ENCODE results near the gene SERPINH1. TPM values are rescaled to one million over a fixed set of nuclear protein-coding genes. Genes with fewer than 3 reads are reported as not detected.

SERPINH1 gene
- total RNA-seq, 1 donor from 2014 or later = 191 TPM

DNA sequence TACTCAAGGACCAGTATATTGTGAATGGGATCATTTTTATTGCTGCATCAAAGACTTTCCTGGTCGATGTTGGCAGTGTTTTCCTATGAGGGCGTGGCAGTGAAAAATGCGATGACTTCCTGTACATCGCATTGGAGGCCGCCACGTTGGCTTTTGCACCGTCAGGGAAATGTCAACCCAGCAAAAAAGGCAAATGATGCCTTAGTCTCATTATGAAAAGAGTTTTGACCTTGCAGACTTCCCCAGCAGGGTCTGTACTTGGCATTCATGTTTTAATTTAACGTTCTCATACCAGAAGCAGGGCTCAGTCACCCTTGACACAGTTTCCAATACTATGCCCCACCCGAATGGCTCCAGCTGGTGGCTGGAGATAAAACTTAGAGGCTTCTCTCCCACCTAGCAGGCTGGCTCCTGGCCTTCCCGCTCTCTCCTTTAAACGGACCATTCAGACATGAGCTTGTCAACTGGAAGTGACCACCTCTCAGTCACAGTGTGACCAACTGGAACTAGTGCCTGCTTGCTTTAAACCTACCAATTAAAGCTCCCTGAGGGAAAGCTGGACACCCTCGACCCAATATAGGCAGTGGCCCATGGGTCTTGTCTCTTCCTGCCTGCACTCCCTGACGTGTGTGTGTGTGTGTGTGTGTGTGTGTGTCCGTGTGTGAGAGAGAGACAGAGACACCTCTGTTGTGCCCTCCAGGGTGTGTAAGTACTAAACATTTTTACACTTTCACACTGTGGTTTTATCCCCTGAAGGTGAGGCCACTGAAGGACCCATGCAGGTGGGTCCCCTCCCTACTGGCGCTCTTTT is 27.6 kb upstream of the SERPINH1 start:
- TF ChIP-seq, protein P1, sequence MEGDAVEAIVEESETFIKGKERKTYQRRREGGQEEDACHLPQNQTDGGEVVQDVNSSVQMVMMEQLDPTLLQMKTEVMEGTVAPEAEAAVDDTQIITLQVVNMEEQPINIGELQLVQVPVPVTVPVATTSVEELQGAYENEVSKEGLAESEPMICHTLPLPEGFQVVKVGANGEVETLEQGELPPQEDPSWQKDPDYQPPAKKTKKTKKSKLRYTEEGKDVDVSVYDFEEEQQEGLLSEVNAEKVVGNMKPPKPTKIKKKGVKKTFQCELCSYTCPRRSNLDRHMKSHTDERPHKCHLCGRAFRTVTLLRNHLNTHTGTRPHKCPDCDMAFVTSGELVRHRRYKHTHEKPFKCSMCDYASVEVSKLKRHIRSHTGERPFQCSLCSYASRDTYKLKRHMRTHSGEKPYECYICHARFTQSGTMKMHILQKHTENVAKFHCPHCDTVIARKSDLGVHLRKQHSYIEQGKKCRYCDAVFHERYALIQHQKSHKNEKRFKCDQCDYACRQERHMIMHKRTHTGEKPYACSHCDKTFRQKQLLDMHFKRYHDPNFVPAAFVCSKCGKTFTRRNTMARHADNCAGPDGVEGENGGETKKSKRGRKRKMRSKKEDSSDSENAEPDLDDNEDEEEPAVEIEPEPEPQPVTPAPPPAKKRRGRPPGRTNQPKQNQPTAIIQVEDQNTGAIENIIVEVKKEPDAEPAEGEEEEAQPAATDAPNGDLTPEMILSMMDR (conservative IDR thresholded peaks at IDR 0.05) = no peak
- Mint-ChIP-seq H3K9me3 (no peaks in the 10 kb centered on the region), H3K27me3 (ENCODE audit: low read depth) (no peaks in the 10 kb centered on the region), H3K36me3 (ENCODE audit: low read depth) (no peaks in the 10 kb centered on the region), H3K4me1 (peaks cover 31% of the 10 kb centered on the region), H3K27ac (ENCODE audit: unreplicated experiment) (no peak overlapping the region), H3K4me3 (no peak overlapping the region)
- DNase-seq (ENCODE audit: low read depth, low spot score) = no peak

DNA sequence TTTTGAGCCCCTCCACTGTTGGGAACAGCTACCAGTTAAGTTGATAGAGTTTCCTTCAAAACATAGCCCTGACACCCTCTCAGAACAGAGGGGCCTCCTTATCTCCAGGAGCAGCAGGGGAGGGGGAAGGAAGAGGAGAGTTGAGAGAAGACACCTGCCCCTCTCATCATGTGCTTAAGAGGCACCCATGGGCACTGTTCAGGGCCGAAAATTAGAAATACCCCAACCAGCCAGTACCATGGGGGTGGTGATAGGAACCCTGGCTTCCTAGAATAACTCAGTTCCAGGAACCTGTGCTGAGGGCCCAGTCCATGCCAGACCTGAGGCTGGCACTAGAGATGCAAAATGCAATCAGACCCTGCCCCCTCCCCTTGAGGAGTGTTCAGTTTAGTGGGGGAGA is 27.0 kb upstream of the SERPINH1 start:
- no peak for DNase-seq (ENCODE audit: low read depth, low spot score)
- H3K27ac Mint-ChIP-seq (ENCODE audit: unreplicated experiment) = peak overlapping the region; percentile 30
- no peaks in the 10 kb centered on the region for H3K36me3 Mint-ChIP-seq (ENCODE audit: low read depth)
- peaks cover 29% of the 10 kb centered on the region for H3K4me1 Mint-ChIP-seq
- H3K9me3 Mint-ChIP-seq = no peaks in the 10 kb centered on the region
- TF ChIP-seq, protein P1 (conservative IDR thresholded peaks at IDR 0.05) = no peak
- no peak overlapping the region for H3K4me3 Mint-ChIP-seq
- no peaks in the 10 kb centered on the region for H3K27me3 Mint-ChIP-seq (ENCODE audit: low read depth)

DNA sequence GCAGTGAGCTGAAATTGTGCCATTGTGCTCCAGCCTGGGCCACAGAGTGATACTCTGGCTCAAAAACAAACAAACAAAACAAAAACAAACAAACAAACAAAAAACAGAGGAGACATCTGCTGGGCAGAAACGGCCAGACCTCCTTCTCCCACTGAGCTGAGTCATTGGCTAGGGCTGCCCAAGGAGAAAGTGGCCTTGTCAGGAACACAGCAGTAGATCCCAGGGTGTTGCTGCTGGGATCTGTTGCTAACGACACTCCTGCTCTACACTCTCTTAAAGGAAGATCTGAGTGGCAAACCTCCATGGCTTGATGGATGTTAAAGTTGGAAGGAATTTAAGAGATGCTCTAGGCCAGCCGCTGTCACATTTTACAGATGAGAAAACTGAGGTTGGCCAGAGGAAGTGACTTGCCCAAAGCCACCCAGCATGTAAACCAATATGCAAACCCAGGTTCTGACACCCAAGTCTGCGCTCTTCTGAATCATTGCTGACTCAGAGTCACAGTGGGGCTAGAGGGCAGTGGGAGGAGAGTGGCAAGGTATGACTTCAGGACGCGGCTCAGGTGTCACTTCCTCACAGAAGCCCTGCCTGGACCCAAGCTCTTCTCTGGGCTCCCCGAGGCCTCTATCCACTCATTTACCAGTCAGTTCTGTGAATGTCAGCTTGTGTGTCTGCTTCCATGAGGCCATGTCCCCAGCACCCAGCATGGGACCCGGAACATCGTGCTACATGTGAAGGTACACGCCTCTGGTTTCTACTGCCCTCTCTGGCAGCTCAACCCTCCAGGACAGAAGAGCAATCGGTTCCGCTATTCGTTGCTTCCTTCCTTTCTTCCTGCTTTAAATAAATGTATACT is 25.0 kb upstream of the SERPINH1 start:
- Mint-ChIP-seq H3K36me3 (ENCODE audit: low read depth) (no peaks in the 10 kb centered on the region), H3K27ac (ENCODE audit: unreplicated experiment) (no peak overlapping the region), H3K9me3 (no peaks in the 10 kb centered on the region), H3K4me1 (peaks cover 21% of the 10 kb centered on the region), H3K27me3 (ENCODE audit: low read depth) (no peaks in the 10 kb centered on the region), H3K4me3 (no peak overlapping the region)
- DNase-seq (ENCODE audit: low read depth, low spot score) = no peak
- TF ChIP-seq, protein P1 (conservative IDR thresholded peaks at IDR 0.05) = no peak

DNA sequence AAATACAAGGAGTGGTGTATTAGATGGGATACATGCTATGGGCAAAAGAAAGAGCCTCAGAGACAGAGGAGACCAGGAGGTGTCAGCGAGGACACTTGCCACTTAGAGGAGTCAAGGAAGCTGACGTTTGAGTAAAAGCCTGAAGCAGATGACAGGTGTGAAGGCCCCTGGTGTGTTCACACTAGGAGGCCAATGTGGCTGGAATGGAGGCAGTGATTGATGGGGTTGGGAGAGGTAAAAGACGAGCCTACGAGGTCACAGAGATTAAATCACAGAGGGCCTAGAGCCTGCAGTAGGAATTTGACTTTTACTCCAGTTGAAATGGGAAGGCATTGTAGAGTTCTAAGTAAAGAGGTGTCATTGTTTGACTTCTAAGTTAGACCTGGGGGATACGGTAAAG is 24.3 kb upstream of the SERPINH1 start:
- Mint-ChIP-seq H3K36me3 (ENCODE audit: low read depth) (no peaks in the 10 kb centered on the region), H3K4me1 (peaks cover 16% of the 10 kb centered on the region), H3K4me3 (no peak overlapping the region), H3K9me3 (no peaks in the 10 kb centered on the region), H3K27me3 (ENCODE audit: low read depth) (no peaks in the 10 kb centered on the region), H3K27ac (ENCODE audit: unreplicated experiment) (peak overlapping the region; percentile 58)
- no peak for DNase-seq (ENCODE audit: low read depth, low spot score)
- TF ChIP-seq, protein P1 (conservative IDR thresholded peaks at IDR 0.05) = no peak

DNA sequence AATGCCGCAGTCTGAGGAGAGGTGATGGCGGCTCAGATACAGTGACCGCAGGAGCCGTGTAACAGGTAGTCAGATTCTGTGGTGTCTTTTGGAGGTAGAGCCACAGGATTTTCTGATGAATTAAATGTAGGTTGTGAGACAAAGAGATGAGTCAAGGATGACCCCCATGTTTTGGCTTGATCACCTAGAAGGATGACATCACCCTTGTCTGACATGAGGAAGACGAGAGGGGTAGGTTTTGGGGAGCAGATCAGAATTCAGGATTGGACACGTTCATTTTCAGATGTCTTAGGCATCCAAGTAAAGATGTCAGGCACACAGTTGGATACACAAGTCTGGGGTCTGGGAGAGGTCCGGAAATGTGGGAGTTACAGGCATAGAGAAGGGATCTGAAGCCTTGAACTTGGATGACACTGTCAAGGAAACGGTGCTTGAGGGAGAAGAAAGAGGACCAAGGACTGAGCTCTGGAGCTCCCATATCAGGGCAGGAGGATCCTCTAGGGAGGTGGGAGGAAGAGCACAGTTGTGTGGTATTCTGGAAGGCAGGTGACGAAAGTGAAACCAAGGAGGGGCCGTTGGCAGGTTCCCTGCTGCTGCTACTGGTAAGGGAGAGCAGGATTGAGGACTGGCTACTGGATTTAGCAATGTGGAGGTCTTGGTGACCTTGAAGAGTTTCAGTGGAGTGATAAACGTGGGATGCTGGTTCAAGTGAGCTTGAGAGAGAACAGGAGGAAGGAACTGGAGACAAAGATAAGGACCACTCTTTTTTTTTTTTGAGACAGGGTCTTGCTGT is 23.7 kb upstream of the SERPINH1 start:
- Mint-ChIP-seq H3K27ac (ENCODE audit: unreplicated experiment) (no peak overlapping the region), H3K9me3 (no peaks in the 10 kb centered on the region), H3K27me3 (ENCODE audit: low read depth) (no peaks in the 10 kb centered on the region), H3K4me1 (peaks cover 16% of the 10 kb centered on the region), H3K36me3 (ENCODE audit: low read depth) (no peaks in the 10 kb centered on the region), H3K4me3 (no peak overlapping the region)
- no peak for DNase-seq (ENCODE audit: low read depth, low spot score)
- TF ChIP-seq, protein P1 (conservative IDR thresholded peaks at IDR 0.05) = no peak

All from neural crest cell (in vitro differentiated cells).